ENCODE results near the gene SRP54.

Gene SRP54

GRCh38 chr14:34997762-34998161 lies 15.0 kb downstream of the SRP54 start:
- H3K4me3 ChIP-seq (ENCODE audit: low read depth, low read length), result no peak overlapping the region
- DNase-seq (ENCODE audit: low read depth), result no peak
- TF ChIP-seq, protein P1, sequence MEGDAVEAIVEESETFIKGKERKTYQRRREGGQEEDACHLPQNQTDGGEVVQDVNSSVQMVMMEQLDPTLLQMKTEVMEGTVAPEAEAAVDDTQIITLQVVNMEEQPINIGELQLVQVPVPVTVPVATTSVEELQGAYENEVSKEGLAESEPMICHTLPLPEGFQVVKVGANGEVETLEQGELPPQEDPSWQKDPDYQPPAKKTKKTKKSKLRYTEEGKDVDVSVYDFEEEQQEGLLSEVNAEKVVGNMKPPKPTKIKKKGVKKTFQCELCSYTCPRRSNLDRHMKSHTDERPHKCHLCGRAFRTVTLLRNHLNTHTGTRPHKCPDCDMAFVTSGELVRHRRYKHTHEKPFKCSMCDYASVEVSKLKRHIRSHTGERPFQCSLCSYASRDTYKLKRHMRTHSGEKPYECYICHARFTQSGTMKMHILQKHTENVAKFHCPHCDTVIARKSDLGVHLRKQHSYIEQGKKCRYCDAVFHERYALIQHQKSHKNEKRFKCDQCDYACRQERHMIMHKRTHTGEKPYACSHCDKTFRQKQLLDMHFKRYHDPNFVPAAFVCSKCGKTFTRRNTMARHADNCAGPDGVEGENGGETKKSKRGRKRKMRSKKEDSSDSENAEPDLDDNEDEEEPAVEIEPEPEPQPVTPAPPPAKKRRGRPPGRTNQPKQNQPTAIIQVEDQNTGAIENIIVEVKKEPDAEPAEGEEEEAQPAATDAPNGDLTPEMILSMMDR (IDR thresholded peaks at IDR 0.05; ENCODE audit: low read depth, low read length, missing control alignments), result no peak

GRCh38 chr14:34999500-34999899 lies 16.7 kb downstream of the SRP54 start:
- H3K4me3 ChIP-seq (ENCODE audit: low read depth, low read length), result no peak overlapping the region
- no peak for DNase-seq (ENCODE audit: low read depth)
- TF ChIP-seq, protein P1 (IDR thresholded peaks at IDR 0.05; ENCODE audit: low read depth, low read length, missing control alignments), result no peak

DNA sequence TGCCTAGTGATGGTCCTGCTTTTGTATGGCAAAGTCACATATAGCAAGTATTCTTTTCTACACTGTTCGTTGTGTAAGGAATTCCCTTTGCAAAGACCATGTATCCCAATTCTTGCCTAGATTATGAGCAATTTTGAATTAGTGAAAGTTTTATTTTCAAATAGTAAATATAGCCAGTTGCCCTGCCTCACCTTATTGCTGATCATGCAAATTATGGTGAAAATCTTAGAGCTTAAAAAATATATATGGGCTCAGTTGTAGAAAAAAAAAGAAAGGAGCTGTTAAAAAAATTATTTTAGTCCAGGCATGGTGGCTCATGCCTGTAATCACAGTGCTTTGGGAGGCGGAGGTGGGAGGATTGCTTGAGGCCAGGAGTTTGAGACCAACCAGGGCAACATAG lies 18.8 kb downstream of the SRP54 start:
- TF ChIP-seq, protein P1 (IDR thresholded peaks at IDR 0.05; ENCODE audit: low read depth, low read length, missing control alignments), result no peak
- no peak for DNase-seq (ENCODE audit: low read depth)
- no peak overlapping the region for H3K4me3 ChIP-seq (ENCODE audit: low read depth, low read length)

- TF ChIP-seq, protein P1 (IDR thresholded peaks at IDR 0.05; ENCODE audit: low read depth, low read length, missing control alignments), result no peak
- DNase-seq (ENCODE audit: low read depth), result no peak
- H3K4me3 ChIP-seq (ENCODE audit: low read depth, low read length), result no peak overlapping the region
These were observed 22.0 kb downstream of the SRP54 start for GRCh38 chr14:35004839-35005238.

GRCh38 chr14:35016568-35016967 lies 33.8 kb downstream of the SRP54 start:
- H3K4me3 ChIP-seq (ENCODE audit: low read depth, low read length), result no peak overlapping the region
- TF ChIP-seq, protein P1 (IDR thresholded peaks at IDR 0.05; ENCODE audit: low read depth, low read length, missing control alignments), result no peak

GRCh38 chr14:35020713-35021112 lies 37.9 kb downstream of the SRP54 start:
- no peak for DNase-seq (ENCODE audit: low read depth)
- TF ChIP-seq, protein P1 (IDR thresholded peaks at IDR 0.05; ENCODE audit: low read depth, low read length, missing control alignments), result no peak
- H3K4me3 ChIP-seq (ENCODE audit: low read depth, low read length), result no peak overlapping the region

More at GRCh38 chr14:35016568-35016967, 33.8 kb downstream of the SRP54 start:
- no peak for DNase-seq (ENCODE audit: low read depth)

DNA sequence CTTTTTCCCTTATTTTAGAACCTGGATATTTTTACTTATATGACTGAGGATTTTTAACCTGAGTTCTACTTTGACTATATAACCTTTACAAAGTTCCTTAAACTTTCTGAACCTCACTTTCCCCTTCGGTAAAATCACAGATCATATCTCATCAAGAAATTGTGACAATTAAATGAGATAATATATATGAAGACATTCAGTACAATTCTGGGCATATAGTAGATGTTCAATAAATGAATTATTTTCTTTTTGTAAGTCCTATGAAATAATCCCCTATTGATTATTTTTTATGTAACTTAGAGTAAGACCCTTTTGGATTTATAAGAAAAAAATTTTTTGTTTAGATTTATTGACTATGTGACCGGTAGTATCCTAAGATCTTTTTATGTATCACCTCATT lies 45.6 kb downstream of the SRP54 start:
- no peak overlapping the region for H3K4me3 ChIP-seq (ENCODE audit: low read depth, low read length)
- no peak for DNase-seq (ENCODE audit: low read depth)
- TF ChIP-seq, protein P1 (IDR thresholded peaks at IDR 0.05; ENCODE audit: low read depth, low read length, missing control alignments), result no peak
